Measurements from ENCODE around the gene CRLF1. TPM values are rescaled to one million over a fixed set of nuclear protein-coding genes. Genes with fewer than 3 reads are reported as not detected.
A peak's percentile ranks its signal among the peaks of the same experiment; 100 is the strongest.

CRLF1 gene
- total RNA-seq, 1 donor from 2014 or later, result not detected

- H3K9me3 Mint-ChIP-seq, result no peaks in the 10 kb centered on the region
- intact Hi-C loops (cut with micrococcal nuclease), result loop anchor here (5.0 kb wide), 1 partner anchor 397 kb away; no protein-coding TSS in a partner anchor
- peaks cover 10% of the 10 kb centered on the region for H3K36me3 Mint-ChIP-seq (ENCODE audit: low read depth)
- H3K4me3 Mint-ChIP-seq, result peak overlapping the region; percentile 87
- TF ChIP-seq CTCF (IDR thresholded peaks at IDR 0.05), result no peak
- ATAC-seq (ENCODE audit: low read depth) (no peak), DNase-seq (no peak)
- ChIA-PET POLR2A (interaction anchor here (0.5 to 3.2 kb wide), 5 partner anchors 14 to 329 kb away, joined by 3 to 55 read pairs (median 14); partner anchors contain the start of genes COPE, DDX49 and UBA52), CTCF (interaction anchor here (0.9 to 3.1 kb wide), 5 partner anchors 19 to 257 kb away, joined by 3 to 18 read pairs (median 12); partner anchors contain the start of genes ELL and UBA52)
- peaks cover 43% of the 10 kb centered on the region for H3K4me1 Mint-ChIP-seq
- peak overlapping the region; percentile 77 for H3K27ac Mint-ChIP-seq
- no peaks in the 10 kb centered on the region for H3K27me3 Mint-ChIP-seq
Measured at GRCh38 chr19:18590273-18591272, 16.0 kb downstream of the CRLF1 start.

GRCh38 chr19:18589380-18590272, 17.0 kb downstream of the CRLF1 start:
- Mint-ChIP-seq H3K36me3 (ENCODE audit: low read depth) (peaks cover 10% of the 10 kb centered on the region), H3K4me3 (peak overlapping the region; percentile 87), H3K27ac (peak overlapping the region; percentile 83), H3K9me3 (no peaks in the 10 kb centered on the region), H3K27me3 (no peaks in the 10 kb centered on the region), H3K4me1 (peaks cover 43% of the 10 kb centered on the region)
- ChIA-PET POLR2A (interaction anchor here (0.6 to 3.4 kb wide), 17 partner anchors 13 to 1179 kb away, joined by 3 to 55 read pairs (median 6); partner anchors contain the start of genes COPE, DDX49, ELL and FKBP8), CTCF (interaction anchor here (0.6 to 3.1 kb wide), 12 partner anchors 13 to 277 kb away, joined by 3 to 18 read pairs (median 4); partner anchors contain the start of genes ELL, UBA52 and UPF1)
- ATAC-seq (ENCODE audit: low read depth) (peak; percentile 43), DNase-seq (no peak)
- TF ChIP-seq CTCF (IDR thresholded peaks at IDR 0.05), result no peak
- intact Hi-C loops (cut with micrococcal nuclease), result loop anchor here (1.0 to 5.0 kb wide), 10 partner anchors 32 to 398 kb away; partner anchors contain the start of genes COPE, DDX49, FKBP8 and KXD1

- peak; percentile 61 for TF ChIP-seq CTCF (IDR thresholded peaks at IDR 0.05)
- H3K9me3 Mint-ChIP-seq, result no peaks in the 10 kb centered on the region
- peaks cover 41% of the 10 kb centered on the region for H3K4me1 Mint-ChIP-seq
- H3K27me3 Mint-ChIP-seq, result peaks cover 2% of the 10 kb centered on the region
- ChIA-PET POLR2A (interaction anchor here (0.6 to 3.4 kb wide), 16 partner anchors 10 to 1178 kb away, joined by 3 to 55 read pairs (median 8); partner anchors contain the start of genes COPE, DDX49, ELL and FKBP8), CTCF (interaction anchor here (0.9 to 3.1 kb wide), 12 partner anchors 12 to 278 kb away, joined by 3 to 18 read pairs (median 4); partner anchors contain the start of genes ELL, UBA52 and UPF1)
- intact Hi-C loops (cut with micrococcal nuclease), result loop anchor here (1.0 to 5.0 kb wide), 10 partner anchors 17 to 384 kb away; partner anchors contain the start of genes COPE, DDX49, FKBP8 and KXD1
- H3K36me3 Mint-ChIP-seq (ENCODE audit: low read depth), result peaks cover 10% of the 10 kb centered on the region
- peak; percentile 79 for ATAC-seq (ENCODE audit: low read depth)
- peak within 1 kb of the TSS; percentile 83 for H3K27ac Mint-ChIP-seq
- H3K4me3 Mint-ChIP-seq, result peak within 1 kb of the TSS; percentile 87
- DNase-seq, result peak; percentile 79
Measured at GRCh38 chr19:18588611-18589379, 17.8 kb downstream of the CRLF1 start, which contains the start of gene REX1BD. TSS of gene REX1BD (plus strand) at chr19:18588798. CDS start at chr19:18588802, 4 bp downstream.

- TF ChIP-seq CTCF (IDR thresholded peaks at IDR 0.05), result no peak
- Mint-ChIP-seq H3K27ac (peak overlapping the region; percentile 83), H3K9me3 (no peaks in the 10 kb centered on the region), H3K36me3 (ENCODE audit: low read depth) (peaks cover 10% of the 10 kb centered on the region), H3K4me3 (peak overlapping the region; percentile 87), H3K4me1 (peaks cover 38% of the 10 kb centered on the region), H3K27me3 (peaks cover 2% of the 10 kb centered on the region)
- DNase-seq, result no peak
- intact Hi-C loops (cut with micrococcal nuclease), result loop anchor here (1.0 to 5.0 kb wide), 5 partner anchors 17 to 329 kb away; partner anchors contain the start of genes COPE, DDX49, FKBP8 and UBA52
- ChIA-PET POLR2A (interaction anchor here (0.7 to 3.4 kb wide), 11 partner anchors 9 to 443 kb away, joined by 4 to 55 read pairs (median 13); partner anchors contain the start of genes COPE, DDX49, ELL and KXD1), CTCF (interaction anchor here (0.7 to 3.1 kb wide), 9 partner anchors 16 to 261 kb away, joined by 3 to 18 read pairs (median 5); partner anchors contain the start of genes ELL and UBA52)
- no peak for ATAC-seq (ENCODE audit: low read depth)
Measured at GRCh38 chr19:18587962-18588610, 18.5 kb downstream of the CRLF1 start.
